GM18909 (cell line): ENCODE measurements around the gene JARID2.

Experiments
- ATAC-seq: cut with Tn5 transposase; IDR thresholded peaks from one replicate; pipeline ENCODE4 v1.9.1; 2021; ENCODE audit warnings: mild to moderate bottlenecking; ENCODE audit not compliant: unreplicated experiment, poor library complexity

JARID2 gene

DNA sequence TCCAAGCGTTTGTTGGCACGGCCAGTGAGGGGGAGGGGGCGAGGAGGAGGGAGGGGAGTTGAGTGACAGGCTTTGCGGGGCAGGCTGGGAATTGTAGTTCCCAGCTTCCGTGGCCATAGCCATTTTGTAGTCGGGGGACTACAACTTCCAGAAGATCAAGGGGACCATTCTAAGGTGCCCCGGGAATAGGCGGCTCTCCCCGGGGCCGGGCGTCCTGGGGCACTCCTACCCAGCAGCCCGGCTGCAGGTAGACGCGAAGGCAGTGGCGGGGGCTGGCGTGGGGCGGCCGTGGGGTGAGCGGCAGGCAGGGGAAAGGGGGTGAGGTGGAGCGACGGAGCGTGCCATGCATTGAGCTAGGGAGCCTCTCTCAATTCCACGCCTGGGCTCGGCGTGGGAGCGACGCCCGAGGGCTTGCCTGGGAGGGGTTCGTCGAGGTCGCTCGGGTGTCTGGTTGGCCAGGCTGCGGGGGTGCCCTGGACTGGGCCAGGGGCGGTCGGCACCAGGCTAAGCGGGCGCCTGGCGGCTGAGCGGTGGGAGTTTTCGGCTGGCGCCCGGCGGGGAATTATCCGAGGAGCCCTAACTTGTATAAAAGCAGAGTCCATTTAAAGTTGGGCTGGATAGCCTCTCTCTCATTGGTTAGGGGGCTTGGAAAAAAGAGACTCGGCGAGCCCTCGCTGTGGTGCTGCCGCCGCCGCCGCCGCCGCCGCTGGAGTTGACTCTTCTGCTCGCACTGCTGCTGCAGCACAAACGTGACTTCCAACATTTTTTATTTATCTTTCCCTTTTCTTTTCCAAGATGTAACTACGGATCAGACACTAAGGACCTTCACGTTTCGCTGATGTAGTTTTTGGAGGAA, at the start of gene JARID2:
Gene JARID2 (plus strand): TSS at position 709 of the 856 bp plus-strand sequence. CDS start 471 bp downstream, outside the sequence.
- peak; percentile 58 for ATAC-seq

GRCh38 chr6:15200087-15200486, 45.8 kb upstream of the JARID2 start:
- no peak for ATAC-seq

DNA sequence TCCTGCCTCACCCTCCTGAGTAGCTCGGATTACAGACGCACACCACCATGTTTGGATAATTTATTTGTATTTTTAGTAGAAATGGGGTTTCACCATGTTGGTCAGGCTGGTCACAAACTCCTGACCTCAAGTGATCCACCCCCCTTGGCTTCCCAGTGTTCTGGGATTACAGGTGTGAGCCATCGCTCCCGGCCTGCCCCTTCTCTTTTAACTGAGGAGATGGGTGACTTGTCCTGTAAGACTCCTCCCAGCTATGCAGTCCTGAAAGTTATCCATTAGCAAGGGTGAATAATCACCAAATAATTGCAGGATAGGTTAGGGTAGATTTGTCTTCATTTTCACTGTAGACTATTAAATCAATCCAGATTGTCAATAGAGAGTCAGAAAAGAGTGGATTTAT, 40.5 kb upstream of the JARID2 start:
- no peak for ATAC-seq

- no peak for ATAC-seq
Measured at GRCh38 chr6:15206887-15207286, 39.0 kb upstream of the JARID2 start.

GRCh38 chr6:15207923-15208322, 37.9 kb upstream of the JARID2 start:
- no peak for ATAC-seq

DNA sequence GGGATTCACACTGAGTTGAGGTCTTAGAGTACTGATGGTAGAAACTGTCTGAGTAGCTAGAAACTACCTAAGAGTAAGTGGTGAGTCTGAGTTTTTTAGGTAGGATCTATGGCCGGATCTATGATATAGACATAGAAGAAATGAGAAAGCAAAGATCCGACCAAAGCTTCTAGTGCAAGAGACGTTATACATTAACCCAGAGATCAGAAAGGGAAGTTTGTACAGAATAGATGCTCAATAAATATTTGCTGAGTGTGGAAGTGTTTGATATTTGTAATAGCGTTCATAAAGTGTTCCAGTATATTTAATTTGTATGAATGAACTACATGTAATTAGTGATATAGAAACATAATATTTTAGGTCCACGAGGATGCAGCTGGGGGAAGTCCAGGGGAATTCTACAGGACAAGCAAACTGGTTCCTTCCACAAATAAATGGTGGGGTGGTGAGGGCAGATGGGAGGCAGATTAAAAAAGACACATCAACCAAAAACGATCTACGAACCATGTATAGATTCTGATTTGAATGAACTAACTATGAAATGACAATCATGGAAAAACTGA, 31.9 kb upstream of the JARID2 start:
- ATAC-seq: no peak

GRCh38 chr6:15218401-15218800, 27.5 kb upstream of the JARID2 start:
- no peak for ATAC-seq

- ATAC-seq: no peak
Measured at GRCh38 chr6:15220062-15220461, 25.8 kb upstream of the JARID2 start.

- ATAC-seq: no peak
Measured at GRCh38 chr6:15227827-15228318, 18.0 kb upstream of the JARID2 start.

DNA sequence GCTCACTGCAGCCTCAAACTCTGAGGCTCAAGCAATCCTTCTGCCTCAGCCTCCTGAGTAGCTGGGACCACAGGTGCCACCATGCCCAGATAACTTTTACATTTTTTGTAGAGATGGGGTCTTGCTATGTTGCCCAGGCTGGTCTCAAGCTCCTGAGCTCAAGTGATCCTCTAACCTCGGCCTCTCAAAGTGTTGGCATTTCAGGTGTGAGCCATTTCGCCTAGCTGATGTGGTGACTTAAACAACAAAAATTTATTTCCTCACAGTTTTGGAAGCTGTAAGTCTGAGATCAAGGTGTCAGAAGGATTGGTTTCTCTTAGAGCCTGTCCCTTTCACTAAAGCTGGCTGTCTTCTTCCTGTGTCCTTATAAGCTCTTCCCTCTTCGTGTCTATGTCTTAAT, 15.0 kb upstream of the JARID2 start:
- ATAC-seq: no peak

DNA sequence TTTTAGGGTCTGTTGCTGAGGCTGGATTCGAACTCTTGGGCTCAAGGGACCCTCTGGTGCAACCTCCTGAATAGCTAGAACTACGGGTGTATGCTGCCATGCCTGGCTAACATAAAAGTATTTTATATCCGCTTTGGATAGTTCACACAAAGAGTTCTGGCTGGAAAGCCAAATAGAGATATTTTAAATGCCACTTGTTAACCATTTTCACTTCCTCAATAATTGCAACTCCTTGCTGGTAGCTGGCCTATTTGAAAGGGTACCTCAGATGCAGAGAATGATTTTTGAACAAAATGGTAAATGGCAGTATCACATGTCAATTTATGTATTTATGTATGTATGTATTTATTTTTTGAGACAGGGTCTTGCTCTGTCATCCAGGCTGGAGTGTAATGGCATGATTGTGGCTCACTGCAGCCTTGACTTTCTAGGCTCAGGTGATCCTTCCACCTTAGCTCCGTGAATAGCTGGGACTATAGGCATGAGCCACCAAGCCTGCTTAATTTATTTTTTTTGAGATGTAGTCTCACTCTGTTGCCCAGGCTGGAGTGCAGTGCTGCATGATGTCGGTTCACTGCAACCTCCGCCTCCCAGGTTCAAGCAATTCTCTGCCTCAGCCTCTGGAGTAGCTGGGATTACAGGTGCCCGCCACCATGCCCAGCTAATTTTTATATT, 12.9 kb upstream of the JARID2 start:
- ATAC-seq: no peak

GRCh38 chr6:15234068-15234758, 11.7 kb upstream of the JARID2 start:
- ATAC-seq: no peak

DNA sequence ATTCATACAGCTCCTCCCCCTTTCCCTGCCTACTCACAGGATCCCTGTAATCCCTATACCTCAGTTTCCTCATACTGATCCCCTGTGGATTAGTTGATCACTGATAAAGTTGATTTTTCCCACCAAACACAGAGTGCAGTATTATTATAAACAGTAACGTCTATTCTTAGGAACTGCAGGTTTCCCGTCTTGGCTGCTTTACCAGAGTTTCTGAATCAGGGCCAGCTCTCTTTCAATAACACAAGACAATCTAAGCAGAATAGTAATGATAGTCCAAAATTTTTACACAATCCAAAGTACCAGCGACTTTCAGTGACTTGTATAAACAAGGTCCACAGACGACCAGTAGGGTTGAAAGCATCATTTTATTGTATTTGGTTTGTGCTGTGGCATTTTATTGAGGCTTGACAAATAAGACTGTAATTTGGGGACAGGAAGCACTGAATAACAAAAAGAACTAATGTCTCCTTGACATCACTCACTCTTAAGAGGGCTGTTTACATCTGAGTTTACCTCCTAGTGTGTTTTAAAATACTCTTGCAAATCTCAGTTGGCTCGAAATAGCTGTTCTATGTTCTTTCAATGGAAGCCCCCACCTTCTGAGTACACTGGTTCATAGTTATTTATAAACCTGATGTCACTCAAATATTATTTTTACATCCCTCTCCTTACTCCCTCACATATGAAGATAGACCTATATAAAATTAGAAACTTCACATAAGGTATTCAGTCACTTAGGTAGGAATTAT, 6.1 kb upstream of the JARID2 start:
- no peak for ATAC-seq

DNA sequence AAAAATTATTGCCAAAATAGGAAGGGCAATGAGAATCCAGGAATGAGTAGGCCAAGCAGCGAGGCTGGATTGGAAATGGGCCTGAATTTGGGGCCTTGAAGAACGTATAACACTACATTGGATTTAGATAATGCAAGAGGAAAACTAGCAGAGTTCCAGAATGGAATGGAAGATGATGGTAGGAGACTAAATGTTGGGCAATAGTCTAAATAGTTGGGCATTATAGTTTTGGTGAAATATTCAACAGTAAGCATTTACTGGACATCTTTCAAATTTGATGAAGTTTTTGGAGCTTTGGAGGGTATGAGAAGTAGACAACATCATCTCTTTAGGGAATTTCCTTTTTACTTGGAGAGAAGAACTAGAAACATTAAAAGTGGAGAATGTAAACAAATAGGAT, 3.4 kb upstream of the JARID2 start:
- ATAC-seq: no peak

DNA sequence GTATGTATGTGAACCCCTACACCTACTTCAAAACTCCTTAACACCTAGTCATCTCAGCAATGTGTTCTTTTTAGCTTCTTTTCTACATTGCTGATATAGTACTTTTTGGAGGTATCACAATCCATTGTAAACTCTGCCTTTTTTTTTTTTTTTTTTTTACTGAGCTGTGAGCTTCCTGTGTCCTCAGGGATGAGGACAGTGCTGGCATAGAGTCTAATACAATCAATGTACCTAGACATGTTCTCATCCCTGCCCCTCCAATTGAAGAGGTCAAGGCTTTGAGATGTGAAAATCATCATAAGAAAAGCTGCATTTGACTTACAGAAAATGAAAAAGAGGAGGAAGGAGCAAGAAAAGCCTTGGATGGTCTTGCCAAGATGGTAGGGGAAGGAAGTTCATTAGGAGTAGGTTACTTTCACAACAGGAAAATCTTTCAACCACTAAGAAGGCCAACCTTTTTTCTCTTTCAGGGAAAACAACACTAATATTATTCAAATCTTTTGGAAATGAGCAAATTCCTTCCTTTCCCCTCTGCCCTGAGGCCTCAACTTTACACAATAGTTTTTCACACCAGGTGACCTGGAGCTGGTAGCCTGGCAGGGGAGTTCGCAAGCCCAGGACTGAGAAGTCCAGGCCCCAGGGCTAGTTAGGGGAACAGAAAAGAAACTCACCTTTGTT, 2.8 kb upstream of the JARID2 start:
- no peak for ATAC-seq

DNA sequence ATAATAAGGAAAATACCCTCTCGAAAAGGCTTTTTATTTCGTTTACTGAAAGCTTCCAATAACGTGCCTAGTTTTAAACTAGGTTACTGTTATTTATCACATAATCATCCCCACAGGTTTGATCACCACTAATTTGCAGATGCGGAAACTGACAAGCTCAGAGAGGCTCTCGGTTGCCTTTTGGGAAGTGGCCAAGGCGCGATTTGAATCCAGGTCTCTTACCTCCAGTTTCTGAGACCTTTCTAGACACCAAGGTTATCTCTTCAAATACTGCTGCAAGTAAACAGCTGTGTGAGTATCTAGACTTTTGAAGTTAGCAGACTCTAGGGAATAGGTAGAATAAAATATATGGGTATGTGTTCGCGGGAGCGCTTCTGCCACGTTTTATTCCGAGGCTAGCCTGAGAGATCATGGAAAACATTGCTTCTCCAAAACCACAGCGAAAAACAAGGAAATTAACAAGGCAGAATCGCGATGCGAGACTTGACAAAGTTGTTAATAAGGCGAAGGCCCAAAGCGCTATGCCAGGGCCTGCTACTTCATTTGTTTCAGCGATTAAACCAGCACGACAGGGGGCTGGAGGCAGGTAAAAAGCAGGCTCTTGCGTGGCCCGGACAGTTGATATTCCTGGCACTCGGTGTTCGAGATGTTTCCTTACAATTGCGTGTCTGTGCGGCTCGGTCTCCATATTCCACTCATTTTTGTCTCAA, 1.8 kb upstream of the JARID2 start:
- no peak for ATAC-seq

DNA sequence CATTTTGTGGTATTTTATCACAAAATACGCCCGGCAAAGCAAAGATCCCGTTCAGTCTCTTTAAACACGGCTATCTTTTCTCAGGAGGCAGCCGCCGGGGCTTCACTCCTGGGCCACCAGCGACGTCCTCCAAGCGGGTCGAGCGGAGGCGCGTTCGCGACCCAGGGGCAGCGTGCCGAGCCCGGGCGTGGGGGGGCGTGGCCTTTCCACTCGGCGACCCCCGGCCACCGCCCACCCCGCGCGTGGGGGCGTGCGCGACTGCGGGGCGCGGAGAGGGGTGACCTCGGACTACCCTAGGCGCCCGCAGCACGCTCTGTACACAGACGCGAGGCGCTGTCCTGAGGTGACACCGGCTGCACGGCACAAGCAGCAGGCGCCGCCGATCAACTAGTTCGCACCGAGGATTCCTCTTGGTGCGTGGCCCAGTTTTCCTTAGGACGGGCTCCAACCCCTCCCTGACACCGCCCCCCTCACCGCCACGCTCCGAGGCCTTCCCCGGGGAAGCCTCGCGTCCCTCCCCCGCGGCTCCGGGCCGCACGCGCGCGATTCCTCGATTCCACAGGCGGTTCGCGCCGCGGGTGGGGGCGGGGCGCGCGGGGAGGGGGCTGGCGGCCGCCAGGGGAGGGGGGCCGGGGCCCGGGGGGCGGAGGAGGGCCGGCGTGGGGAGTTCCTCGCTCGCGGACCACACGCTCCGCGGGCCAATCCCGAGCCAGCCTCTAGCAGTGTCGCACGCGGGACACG, 1.1 kb upstream of the JARID2 start:
- peak; percentile 27 for ATAC-seq

GRCh38 chr6:15246217-15246665, 372 bp downstream of the JARID2 start:
- ATAC-seq: no peak
